ENCODE results near the gene CES5A.
"Not testable (repeated sequence)": the region's sequence is repeated elsewhere in the genome, so short reads cannot be mapped to it uniquely, and the experiment has no call there.

GRCh38 chr16:55814174-55814573 is 61.0 kb downstream of the CES5A start:
- TF ChIP-seq EZH2phosphoT487 (IDR thresholded peaks at IDR 0.05; ENCODE audit: insufficient read depth, low read depth); EZH2 (IDR thresholded peaks at IDR 0.05; ENCODE audit: insufficient read depth, poor library complexity, severe bottlenecking): not testable (repeated sequence)
